MCF 10A (cell line): Measurements from ENCODE around the gene AMHR2. TPM values are rescaled to one million over a fixed set of nuclear protein-coding genes. Genes with fewer than 3 reads are reported as not detected.
"Not testable (repeated sequence)": the region's sequence is repeated elsewhere in the genome, so short reads cannot be mapped to it uniquely, and the experiment has no call there.

Experiments used
- BruUV-seq: library from RNA; stranded (reverse); fragments of 400-500 nt; replicated peaks from 2 replicates; lab custom pipeline; 2021; lab: Mats Ljungman, UMichigan
- CTCF ChIA-PET: fragments of 300-600 bp; sonication (Branson Sonifier 250); formaldehyde crosslinking; extraction: SDS; loops from one replicate; lab custom pipeline; 2021; ENCODE audit warnings: antibody characterized with exemption, inconsistent platforms; lab: Yijun Ruan, JAX
- POLR2A ChIA-PET: fragments of 300-600, 350-650 bp; sonication (Branson Sonifier 250); formaldehyde crosslinking; extraction: SDS; loops from one replicate; lab custom pipeline; 2020; ENCODE audit warnings: antibody characterized with exemption, inconsistent platforms; lab: Yijun Ruan, JAX
- DNase-seq: peaks from one replicate; pipeline ENCODE4 v3.0.0-alpha.2; 2018; ENCODE audit not compliant: unreplicated experiment
- H3K27ac Mint-ChIP-seq: one replicate; pipeline ENCODE4 v1.8.0; 2022; ENCODE audit warnings: mild to moderate bottlenecking, low read depth, mixed read lengths; ENCODE audit not compliant: unreplicated experiment
- H3K27me3 Mint-ChIP-seq: one replicate; pipeline ENCODE4 v1.8.0; 2022; ENCODE audit warnings: mixed read lengths; ENCODE audit not compliant: insufficient read depth, unreplicated experiment
- H3K36me3 Mint-ChIP-seq: one replicate; pipeline ENCODE4 v1.8.0; 2022; ENCODE audit warnings: mild to moderate bottlenecking, moderate library complexity, mixed read lengths; ENCODE audit not compliant: insufficient read depth, unreplicated experiment
- H3K4me1 Mint-ChIP-seq: one replicate; pipeline ENCODE4 v1.8.0; 2022; ENCODE audit warnings: mixed read lengths; ENCODE audit not compliant: insufficient read depth, unreplicated experiment
- H3K4me3 Mint-ChIP-seq: one replicate; pipeline ENCODE4 v1.8.0; 2022; ENCODE audit warnings: mild to moderate bottlenecking, moderate library complexity, mixed read lengths; ENCODE audit not compliant: unreplicated experiment
- H3K9me3 Mint-ChIP-seq: one replicate; pipeline ENCODE4 v1.8.0; 2022; ENCODE audit warnings: mixed read lengths; ENCODE audit not compliant: unreplicated experiment
- CTCF ChIP-seq: fragments of 200-600 bp; IDR thresholded peaks from one replicate; pipeline ENCODE4 v1.8.0; 2022; ENCODE audit warnings: antibody characterized with exemption, mild to moderate bottlenecking; ENCODE audit not compliant: unreplicated experiment
- intact Hi-C: fragments of 100-400 bp; cut with micrococcal nuclease; formaldehyde crosslinking; loops from 2 replicates; pipeline ENCODE4 v1.14.1; 2022
- total RNA-seq: library from RNA; stranded (reverse); gene quantifications from 2 replicates; pipeline ENCODE4 v1.2.3, GENCODE V29; 2022

AMHR2 gene
- total RNA-seq, 1 experiment from 2014 or later: not detected

GRCh38 chr12:53380794-53381730 is 42.6 kb upstream of the AMHR2 start:
- H3K36me3 Mint-ChIP-seq: peaks cover 43% of the 10 kb centered on the region
- intact Hi-C loops: loop anchor here (2.0 kb wide), 1 partner anchor 56 kb away; no protein-coding TSS in a partner anchor
- CTCF ChIA-PET: interaction anchor here (0.5 to 7.2 kb wide), 18 partner anchors 9 to 97 kb away, joined by 3 to 135 read pairs (median 4); partner anchors contain the start of gene AAAS
- POLR2A ChIA-PET: interaction anchor here (0.6 to 5.3 kb wide), 20 partner anchors 9 to 128 kb away, joined by 3 to 65 read pairs (median 8); partner anchors contain the start of genes AAAS, PRR13 and TARBP2
- H3K27me3 Mint-ChIP-seq: no peaks in the 10 kb centered on the region
- DNase-seq: peak; percentile 74
- TF ChIP-seq CTCF: no peak
- H3K4me1 Mint-ChIP-seq: peaks cover 30% of the 10 kb centered on the region
- H3K4me3 Mint-ChIP-seq: no peak overlapping the region
- no peaks in the 10 kb centered on the region for H3K9me3 Mint-ChIP-seq
- no TSS peak for BruUV-seq
- H3K27ac Mint-ChIP-seq: no peak overlapping the region

GRCh38 chr12:53381731-53382630 is 41.7 kb upstream of the AMHR2 start:
- peak; percentile 54 for TF ChIP-seq CTCF
- peaks cover 52% of the 10 kb centered on the region for H3K36me3 Mint-ChIP-seq
- BruUV-seq: TSS peak; percentile 42
- no peaks in the 10 kb centered on the region for H3K27me3 Mint-ChIP-seq
- H3K27ac Mint-ChIP-seq: no peak overlapping the region
- POLR2A ChIA-PET: interaction anchor here (0.6 to 5.3 kb wide), 22 partner anchors 10 to 244 kb away, joined by 3 to 65 read pairs (median 8); partner anchors contain the start of genes AAAS, ATF7, MYG1 and PRR13
- no peak overlapping the region for H3K4me3 Mint-ChIP-seq
- H3K9me3 Mint-ChIP-seq: no peaks in the 10 kb centered on the region
- H3K4me1 Mint-ChIP-seq: peaks cover 33% of the 10 kb centered on the region
- CTCF ChIA-PET: interaction anchor here (0.5 to 7.2 kb wide), 30 partner anchors 8 to 725 kb away, joined by 3 to 135 read pairs (median 4); partner anchors contain the start of genes AAAS and AMHR2
- peak; percentile 94 for DNase-seq
- intact Hi-C loops: loop anchor here (1.0 to 2.0 kb wide), 3 partner anchors 30 to 57 kb away; no protein-coding TSS in a partner anchor

GRCh38 chr12:53383258-53383657 is 40.4 kb upstream of the AMHR2 start:
- no peaks in the 10 kb centered on the region for H3K9me3 Mint-ChIP-seq
- no peak overlapping the region for H3K4me3 Mint-ChIP-seq
- H3K36me3 Mint-ChIP-seq: peaks cover 63% of the 10 kb centered on the region
- H3K27me3 Mint-ChIP-seq: no peaks in the 10 kb centered on the region
- no TSS peak for BruUV-seq
- CTCF ChIA-PET: interaction anchor here (0.7 to 7.2 kb wide), 10 partner anchors 16 to 60 kb away, joined by 3 to 135 read pairs (median 4); partner anchors contain the start of gene AAAS
- TF ChIP-seq CTCF: no peak
- H3K4me1 Mint-ChIP-seq: peaks cover 36% of the 10 kb centered on the region
- POLR2A ChIA-PET: interaction anchor here (0.6 to 5.3 kb wide), 11 partner anchors 15 to 202 kb away, joined by 3 to 65 read pairs (median 17); partner anchors contain the start of genes AAAS, CSAD and PRR13
- no peak overlapping the region for H3K27ac Mint-ChIP-seq
- no peak for DNase-seq
- intact Hi-C loops: no loop called here

- BruUV-seq, H3K27ac Mint-ChIP-seq, H3K9me3 Mint-ChIP-seq, H3K27me3 Mint-ChIP-seq, DNase-seq, intact Hi-C loops: not testable (repeated sequence)
- peak overlapping the region; percentile 55 for H3K4me3 Mint-ChIP-seq
- peaks cover 85% of the 10 kb centered on the region for H3K36me3 Mint-ChIP-seq
- peaks cover 52% of the 10 kb centered on the region for H3K4me1 Mint-ChIP-seq
- CTCF ChIA-PET: interaction anchor here (0.7 to 7.2 kb wide), 4 partner anchors 20 to 1212 kb away, joined by 3 to 135 read pairs (median 6); no protein-coding TSS in a partner anchor
- POLR2A ChIA-PET: interaction anchor here (0.7 to 1.3 kb wide), 4 partner anchors 12 to 87 kb away, joined by 3 to 7 read pairs (median 3); partner anchors contain the start of gene AAAS
These were observed 37.3 kb upstream of the AMHR2 start for GRCh38 chr12:53386381-53386780.
